Esophagus squamous epithelium (tissue), 5 donors: Measurements from ENCODE around the gene GSG1L2. TPM values are rescaled to one million over a fixed set of nuclear protein-coding genes. Genes with fewer than 3 reads are reported as not detected.

ENCODE experiments used
- DNase-seq: peaks from one replicate; lab custom pipeline; 2025; lab: John Stamatoyannopoulos, UW
- H3K27ac ChIP-seq, 4 donors: fragments of 200-600 bp; sonication (generic); one replicate each; pipeline ENCODE4 v1.5.1; 2016 to 2019; ENCODE audit warnings: mild to moderate bottlenecking in 1 of 4
- H3K27me3 ChIP-seq, 4 donors: fragments of 200-600 bp; sonication (generic); 1 replicate in 3 of 4; 2 replicates in 1 of 4; pipeline versions ENCODE4 v1.5.1 to v1.6.0; 2017 to 2021; ENCODE audit warnings: antibody characterized with exemption in 1 of 4
- H3K36me3 ChIP-seq, 3 donors: fragments of 200-600 bp; sonication (generic); one replicate each; pipeline ENCODE4 v1.5.1; 2016 to 2019
- H3K4me1 ChIP-seq, 3 donors: fragments of 200-600 bp; sonication (generic); one replicate each; pipeline ENCODE4 v1.5.1; 2017 to 2019
- H3K4me3 ChIP-seq, 4 donors: fragments of 200-600 bp; sonication (generic); 1 replicate in 3 of 4; 2 replicates in 1 of 4; pipeline ENCODE4 v1.5.1; 2016 to 2019; ENCODE audit warnings: mild to moderate bottlenecking in 2 of 4, moderate library complexity in 1 of 4
- H3K9me3 ChIP-seq, 3 donors: fragments of 200-600 bp; sonication (generic); one replicate each; pipeline ENCODE4 v1.5.1; 2016 to 2019
- CTCF ChIP-seq, 6 experiments: fragments of 450-650 bp in 4 of 6; fragments of 200-600 bp in 2 of 6; sonication (generic) in 2 of 6; IDR thresholded peaks; one replicate each; pipeline ENCODE4 v1.5.1; 2016 to 2019; ENCODE audit warnings: antibody characterized with exemption in 6 of 6, mild to moderate bottlenecking in 4 of 6, moderate library complexity in 4 of 6
- POLR2A ChIP-seq, 4 donors: fragments of 450-650 bp; IDR thresholded peaks; one replicate each; pipeline ENCODE4 v1.6.1; 2017; ENCODE audit warnings: antibody characterized with exemption in 4 of 4, mild to moderate bottlenecking in 4 of 4, moderate library complexity in 3 of 4
- WGBS, 2 donors: methylation state at CpG; one replicate each; pipeline ENCODE4 v1.1.5; 2018; 5-methylcytosine and 5-hydroxymethylcytosine counted together
- intact Hi-C: fragments of 100-400 bp; cut with DNase I; formaldehyde crosslinking; loops from one replicate; pipeline ENCODE4 v1.15.0; 2022
- total RNA-seq, 4 donors: library from RNA; depleted of rRNA; stranded (reverse); fragments of >200 nt; gene quantifications; one replicate each; pipeline ENCODE4 v1.1.0, GENCODE V29; 2016
- donor health status: DM: yes; HTN: yes; CAD: no.

The GSG1L2 gene
- total RNA-seq, 4 donors from 2014 or later = not detected

DNA sequence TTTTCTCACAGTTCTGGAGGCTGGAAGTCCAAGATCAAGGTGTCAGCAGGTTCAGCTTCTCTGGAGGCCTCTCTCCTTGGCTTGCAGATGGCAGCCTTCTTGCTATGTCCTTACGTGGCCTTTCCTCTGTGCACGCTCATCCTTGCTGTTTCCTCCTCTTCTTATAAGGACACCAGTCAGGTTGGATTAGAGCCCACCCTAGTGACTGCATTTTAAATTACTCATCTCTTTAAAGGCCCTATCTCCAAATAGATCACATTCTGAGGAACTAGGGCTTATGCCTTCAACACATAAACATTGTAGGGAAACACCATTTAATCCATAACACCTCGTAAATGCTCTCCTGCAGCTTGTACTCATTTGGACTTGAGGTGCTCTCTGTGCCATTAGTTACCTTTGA lies 66.8 kb downstream of the GSG1L2 start:
- no peaks in the 10 kb centered on the region for H3K9me3 ChIP-seq
- H3K27ac ChIP-seq = no peak overlapping the region
- TF ChIP-seq CTCF (IDR thresholded peaks at IDR 0.05) (no peak), POLR2A (IDR thresholded peaks at IDR 0.05) (no peak)
- intact Hi-C loops = no loop called here
- no peak overlapping the region for H3K4me3 ChIP-seq
- H3K36me3 ChIP-seq = no peaks in the 10 kb centered on the region
- H3K27me3 ChIP-seq = peaks cover 0 to 34% (median 0%) of the 10 kb centered on the region in 4 donors
- H3K4me1 ChIP-seq = no peaks in the 10 kb centered on the region
- DNase-seq = no peak
- 67 to 74% methylated on average over 3 of the region's 3 CpGs for WGBS, 2 donors

Other genes starting within 250 kb of the GSG1L2 start
- gene STX8, start 246.3 kb downstream of the GSG1L2 start, total RNA-seq = 10 to 100 TPM; 31.8 to 66.4 (median 46.5) TPM
- not detected for gene CFAP52, start 245.4 kb downstream of the GSG1L2 start, total RNA-seq
- gene USP43, start 176.6 kb downstream of the GSG1L2 start, total RNA-seq = 10 to 100 TPM in 2 of 4 donors, 1 to 10 TPM in 2; 4.7 to 13.8 (median 10.1) TPM
- gene DHRS7C, start 30.5 kb downstream of the GSG1L2 start, total RNA-seq = not detected
- gene GLP2R, start 3.8 kb upstream of the GSG1L2 start, total RNA-seq = under 1 TPM in 3 of 4 donors, not detected in 1; 0.21 to 0.95 (median 0.31) TPM
- not detected for gene RCVRN, start 83.2 kb upstream of the GSG1L2 start, total RNA-seq